ENCODE measurements around the gene GTF3C5. TPM values are rescaled to one million over a fixed set of nuclear protein-coding genes. Genes with fewer than 3 reads are reported as not detected.
A peak's percentile ranks its signal among the peaks of the same experiment; 100 is the strongest.
"Not testable (repeated sequence)": the region's sequence is repeated elsewhere in the genome, so short reads cannot be mapped to it uniquely, and the experiment has no call there.

Gene GTF3C5
- total and polyA plus RNA-seq, 12 donors: 29.4 to 79.1 (median 36.6) TPM

DNA sequence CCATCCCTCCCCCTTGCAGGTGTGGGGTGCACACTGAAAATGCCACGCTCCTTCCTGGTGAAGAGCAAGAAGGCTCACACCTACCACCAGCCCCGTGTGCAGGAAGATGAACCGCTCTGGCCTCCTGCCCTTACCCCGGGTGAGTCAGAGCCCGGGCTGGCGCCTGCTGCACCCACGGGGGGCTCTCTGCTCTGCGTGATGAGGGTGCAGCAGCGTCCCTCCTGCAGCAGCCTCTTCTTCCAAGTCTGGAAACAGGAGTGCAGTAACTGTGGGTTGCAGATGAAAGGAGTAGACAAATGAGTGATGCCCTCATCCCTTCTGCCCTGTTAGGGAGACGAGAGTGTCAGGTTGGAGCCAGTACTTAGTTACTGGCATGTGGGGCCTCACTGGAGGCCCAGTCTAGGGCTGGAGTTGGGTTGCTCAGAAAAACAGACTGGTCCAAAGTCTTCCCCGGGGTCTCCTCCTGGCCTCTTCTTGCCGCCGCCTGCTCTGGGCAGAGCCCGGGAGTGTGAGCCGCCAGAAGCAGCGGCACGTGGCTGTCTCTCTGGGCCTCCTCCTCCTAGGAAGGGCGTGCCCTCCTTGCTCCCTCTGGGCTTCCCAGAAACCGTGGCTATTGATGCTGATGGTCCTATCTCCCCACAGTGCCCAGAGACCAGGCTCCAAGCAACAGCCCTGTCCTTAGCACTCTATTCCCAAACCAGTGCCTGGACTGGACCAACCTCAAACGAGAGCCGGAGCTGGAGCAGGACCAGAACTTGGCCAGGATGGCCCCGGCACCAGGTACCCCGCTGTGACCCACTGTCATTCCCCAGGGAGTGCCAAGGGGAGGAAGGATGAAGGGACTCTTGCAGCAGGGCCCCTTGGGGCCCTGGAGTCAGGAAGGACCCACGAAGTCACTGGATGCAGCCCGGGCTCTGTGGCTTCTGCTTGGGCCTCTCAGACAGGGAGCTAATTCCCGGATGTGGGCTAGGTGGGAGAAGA lies 43.9 kb upstream of the GTF3C5 start:
- intact Hi-C loops (cut with DNase I): no loop called here
- TF ChIP-seq, protein P1, sequence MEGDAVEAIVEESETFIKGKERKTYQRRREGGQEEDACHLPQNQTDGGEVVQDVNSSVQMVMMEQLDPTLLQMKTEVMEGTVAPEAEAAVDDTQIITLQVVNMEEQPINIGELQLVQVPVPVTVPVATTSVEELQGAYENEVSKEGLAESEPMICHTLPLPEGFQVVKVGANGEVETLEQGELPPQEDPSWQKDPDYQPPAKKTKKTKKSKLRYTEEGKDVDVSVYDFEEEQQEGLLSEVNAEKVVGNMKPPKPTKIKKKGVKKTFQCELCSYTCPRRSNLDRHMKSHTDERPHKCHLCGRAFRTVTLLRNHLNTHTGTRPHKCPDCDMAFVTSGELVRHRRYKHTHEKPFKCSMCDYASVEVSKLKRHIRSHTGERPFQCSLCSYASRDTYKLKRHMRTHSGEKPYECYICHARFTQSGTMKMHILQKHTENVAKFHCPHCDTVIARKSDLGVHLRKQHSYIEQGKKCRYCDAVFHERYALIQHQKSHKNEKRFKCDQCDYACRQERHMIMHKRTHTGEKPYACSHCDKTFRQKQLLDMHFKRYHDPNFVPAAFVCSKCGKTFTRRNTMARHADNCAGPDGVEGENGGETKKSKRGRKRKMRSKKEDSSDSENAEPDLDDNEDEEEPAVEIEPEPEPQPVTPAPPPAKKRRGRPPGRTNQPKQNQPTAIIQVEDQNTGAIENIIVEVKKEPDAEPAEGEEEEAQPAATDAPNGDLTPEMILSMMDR (IDR thresholded peaks at IDR 0.05): no peak
- DNase-seq: no peak
- H3K4me3 ChIP-seq: no peak overlapping the region
- H3K36me3 ChIP-seq: no peaks in the 10 kb centered on the region
- peaks cover 0 to 7% (median 6%) of the 10 kb centered on the region in 9 donors for H3K4me1 ChIP-seq
- H3K27ac ChIP-seq: no peak overlapping the region
- 54 to 66% methylated on average over 26 of the region's 26 CpGs for WGBS, 2 donors
- peaks cover 2 to 61% (median 39%) of the 10 kb centered on the region in 7 donors for H3K27me3 ChIP-seq
- peak in 6 of 8 donors; percentile 10 to 49 (median 32) for ATAC-seq
- H3K9me3 ChIP-seq: no peaks in the 10 kb centered on the region

DNA sequence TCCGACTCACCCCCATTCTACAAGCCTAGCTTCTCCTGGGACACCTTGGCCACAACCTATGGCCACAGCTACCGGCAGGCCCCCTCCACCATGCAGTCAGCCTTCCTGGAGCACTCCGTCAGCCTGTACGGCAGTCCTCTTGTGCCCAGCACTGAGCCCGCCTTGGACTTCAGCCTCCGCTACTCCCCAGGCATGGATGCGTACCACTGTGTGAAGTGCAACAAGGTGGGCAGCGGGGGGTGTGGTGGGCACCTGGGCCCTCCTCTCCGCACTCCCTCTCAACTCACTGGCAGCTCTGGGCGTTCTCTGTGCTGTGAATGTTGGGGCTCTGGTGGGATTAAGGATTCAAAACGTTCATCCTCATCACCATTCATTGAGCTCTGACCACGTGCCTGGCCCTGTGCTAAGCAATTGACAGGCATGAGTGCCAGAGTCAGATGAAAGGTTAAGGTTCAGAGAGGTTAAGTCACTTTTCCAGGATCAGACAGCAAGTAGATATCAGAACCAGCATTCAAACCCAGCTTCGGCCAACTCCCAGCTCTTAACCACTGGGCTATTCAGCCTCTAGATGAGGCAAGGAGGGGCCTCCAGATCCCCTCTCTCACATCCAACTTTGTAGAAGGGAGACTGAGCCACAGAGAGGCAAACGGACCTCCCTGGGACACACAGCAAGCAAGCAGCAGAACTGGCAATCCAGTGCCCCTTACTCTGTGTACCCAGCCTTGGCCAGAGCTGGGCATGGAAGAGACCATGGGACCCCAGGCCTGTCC lies 42.4 kb upstream of the GTF3C5 start:
- no peak overlapping the region for H3K27ac ChIP-seq
- WGBS, 2 donors: 83 to 84% methylated on average over 14 of the region's 14 CpGs
- intact Hi-C loops (cut with DNase I): no loop called here

DNA sequence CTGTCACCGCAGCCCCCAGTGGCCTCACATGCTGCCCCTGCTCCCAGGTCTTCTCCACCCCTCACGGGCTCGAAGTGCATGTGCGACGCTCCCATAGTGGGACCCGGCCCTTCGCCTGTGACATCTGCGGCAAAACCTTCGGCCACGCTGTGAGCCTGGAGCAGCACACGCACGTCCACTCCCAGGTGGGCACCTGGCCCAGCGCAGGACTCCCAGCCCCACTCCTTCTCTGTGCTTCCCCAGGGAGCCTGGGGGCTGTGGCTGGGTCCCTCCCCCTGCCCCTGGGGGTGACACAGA lies 41.8 kb upstream of the GTF3C5 start:
- Histone ChIP-seq H3K36me3 (no peaks in the 10 kb centered on the region), H3K9me3 (no peaks in the 10 kb centered on the region), H3K27me3 (peaks cover 0 to 66% (median 49%) of the 10 kb centered on the region in 7 donors), H3K27ac (no peak overlapping the region), H3K4me1 (peaks cover 0 to 7% (median 6%) of the 10 kb centered on the region in 9 donors), H3K4me3 (no peak overlapping the region)
- intact Hi-C loops (cut with DNase I): no loop called here
- DNase-seq (no peak), ATAC-seq (no peak)
- TF ChIP-seq, protein P1 (IDR thresholded peaks at IDR 0.05): no peak
- 93 to 95% methylated on average over 13 of the region's 13 CpGs for WGBS, 2 donors

More for the DNA sequence above, 42.4 kb upstream of the GTF3C5 start:
- ATAC-seq: no peak
- no peaks in the 10 kb centered on the region for H3K9me3 ChIP-seq
- no peaks in the 10 kb centered on the region for H3K36me3 ChIP-seq
- peaks cover 0 to 7% (median 6%) of the 10 kb centered on the region in 9 donors for H3K4me1 ChIP-seq
- H3K4me3 ChIP-seq: no peak overlapping the region
- no peak for DNase-seq
- TF ChIP-seq, protein P1 (IDR thresholded peaks at IDR 0.05): no peak
- H3K27me3 ChIP-seq: peaks cover 0 to 67% (median 44%) of the 10 kb centered on the region in 7 donors

DNA sequence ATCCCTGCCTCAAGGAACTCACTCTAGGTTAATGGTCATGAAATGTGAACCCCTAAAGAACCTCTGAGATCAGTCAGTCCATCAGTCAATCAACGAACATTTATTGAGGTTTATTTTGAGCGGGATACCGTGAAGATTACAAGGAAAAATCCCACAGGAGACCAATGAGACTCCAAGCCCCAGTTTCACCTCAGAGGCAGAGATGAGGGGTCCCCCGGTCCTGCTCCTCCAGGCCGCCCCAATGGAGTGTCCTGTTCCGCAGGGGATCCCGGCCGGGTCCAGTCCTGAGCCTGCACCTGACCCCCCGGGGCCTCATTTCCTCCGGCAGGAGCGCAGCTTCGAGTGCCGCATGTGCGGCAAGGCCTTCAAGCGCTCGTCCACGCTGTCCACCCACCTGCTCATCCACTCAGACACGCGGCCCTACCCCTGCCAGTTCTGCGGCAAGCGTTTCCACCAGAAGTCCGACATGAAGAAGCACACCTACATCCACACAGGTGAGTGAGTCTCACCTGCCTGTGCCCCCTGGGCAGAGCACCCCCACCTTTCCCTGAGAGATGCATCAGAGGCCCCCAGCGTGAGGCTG lies 41.3 kb upstream of the GTF3C5 start:
- Histone ChIP-seq H3K27ac (no peak overlapping the region), H3K4me1 (peaks cover 0 to 7% (median 6%) of the 10 kb centered on the region in 9 donors), H3K4me3 (no peak overlapping the region), H3K27me3 (peaks cover 0 to 66% (median 50%) of the 10 kb centered on the region in 7 donors), H3K9me3 (no peaks in the 10 kb centered on the region), H3K36me3 (no peaks in the 10 kb centered on the region)
- intact Hi-C loops (cut with DNase I): no loop called here
- no peak for ATAC-seq
- DNase-seq: no peak
- WGBS, 2 donors: 87% methylated on average over 23 of the region's 23 CpGs
- TF ChIP-seq, protein P1 (IDR thresholded peaks at IDR 0.05): no peak

DNA sequence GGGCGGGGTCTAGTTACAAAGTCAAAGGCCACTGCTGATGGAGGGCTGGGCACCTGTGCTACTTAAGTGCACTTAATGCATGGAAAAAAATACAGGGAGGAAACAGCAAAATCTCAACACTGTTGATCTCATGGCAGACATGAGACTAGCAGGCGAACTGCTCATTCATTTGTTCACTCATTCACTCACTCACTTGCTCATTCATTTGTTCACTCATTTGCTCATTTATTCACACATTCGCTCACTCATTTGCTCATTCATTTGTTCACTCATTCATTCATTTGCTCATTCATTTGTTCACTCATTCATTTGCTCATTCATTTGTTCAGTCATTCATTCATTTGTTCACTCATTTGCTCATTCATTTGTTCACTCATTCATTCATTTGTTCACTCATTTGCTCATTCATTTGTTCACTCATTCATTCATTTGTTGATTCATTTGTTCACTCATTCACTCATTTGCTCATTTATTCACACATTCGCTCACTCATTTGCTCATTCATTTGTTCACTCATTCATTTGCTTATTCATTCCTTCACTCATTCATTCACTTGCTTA lies 40.7 kb upstream of the GTF3C5 start:
- H3K27ac ChIP-seq; H3K4me3 ChIP-seq; ATAC-seq; H3K9me3 ChIP-seq; H3K4me1 ChIP-seq; H3K36me3 ChIP-seq; DNase-seq; intact Hi-C loops (cut with DNase I): not testable (repeated sequence)
- peaks cover 0 to 66% (median 50%) of the 10 kb centered on the region in 7 donors for H3K27me3 ChIP-seq
- 71 to 82% methylated on average over 4 of the region's 4 CpGs for WGBS, 2 donors
